HEK293 (cell line): Measurements from ENCODE around the gene CIDEB.

Source experiments
- CTCF ChIA-PET: fragments of 350-600 bp; formaldehyde crosslinking; extraction: SDS; loops from one replicate; lab custom pipeline; 2021; ENCODE audit warnings: antibody characterized with exemption; lab: Yijun Ruan, JAX
- POLR2A ChIA-PET: fragments of 300-600 bp; formaldehyde crosslinking; extraction: SDS; loops from one replicate; lab custom pipeline; 2020; ENCODE audit warnings: antibody characterized with exemption, inconsistent platforms; lab: Yijun Ruan, JAX
- H3K27ac ChIP-seq: fragments of 200-500 bp; sonication (Bioruptor generic); 2 replicates; pipeline ENCODE4 v1.5.1; 2014; ENCODE audit warnings: low read depth, low read length, control low read depth, inconsistent platforms; ENCODE audit errors: extremely low read depth
- H3K36me3 ChIP-seq, 2 experiments: fragments of 200-500 bp in 1 of 2; sonication (Bioruptor generic) in 1 of 2; 1 replicate in 1 of 2; 2 replicates in 1 of 2; pipeline ENCODE4 v1.5.1; 2014 to 2017; ENCODE audit warnings: inconsistent platforms in 2 of 2, low read length in 2 of 2; ENCODE audit not compliant: control insufficient read depth in 2 of 2, insufficient read depth in 1 of 2
- H3K4me1 ChIP-seq: fragments of 200-500 bp; sonication (Bioruptor generic); 2 replicates; pipeline ENCODE4 v1.5.1; 2014; ENCODE audit warnings: mild to moderate bottlenecking, low read length, inconsistent platforms; ENCODE audit not compliant: control insufficient read depth, insufficient read depth
- H3K4me3 ChIP-seq: 2 replicates; pipeline ENCODE4 v1.5.1; 2011; ENCODE audit warnings: low read depth, mild to moderate bottlenecking, control low read depth, low read length, moderate library complexity
- H3K9me3 ChIP-seq: fragments of 200-500 bp; sonication (Bioruptor generic); 2 replicates; pipeline ENCODE4 v1.5.1; 2014; ENCODE audit warnings: low read depth, low read length, inconsistent platforms; ENCODE audit not compliant: control insufficient read depth, insufficient read depth
- BCL11B ChIP-seq: fragments of 450-650 bp; formaldehyde crosslinking; IDR thresholded peaks from 2 replicates; pipeline ENCODE4 v1.5.1; 2016; ENCODE audit warnings: low read depth, missing biosample characterization, missing genetic modification characterization
- EGR2 ChIP-seq: fragments of 450-650 bp; formaldehyde crosslinking; IDR thresholded peaks from 2 replicates; pipeline ENCODE4 v1.5.1; 2016; ENCODE audit warnings: low read depth, missing biosample characterization, missing genetic modification characterization
- GLIS1 ChIP-seq: fragments of 450-650 bp; formaldehyde crosslinking; IDR thresholded peaks from 2 replicates; pipeline ENCODE4 v1.5.1; 2016; ENCODE audit warnings: missing biosample characterization, missing genetic modification characterization
- KLF7 ChIP-seq: fragments of 450-650 bp; formaldehyde crosslinking; IDR thresholded peaks from 2 replicates; pipeline ENCODE4 v1.5.1; 2016; ENCODE audit warnings: missing biosample characterization, missing genetic modification characterization, borderline replicate concordance
- OSR2 ChIP-seq: fragments of 450-650 bp; formaldehyde crosslinking; IDR thresholded peaks from 2 replicates; pipeline ENCODE4 v1.5.1; 2016; ENCODE audit warnings: missing biosample characterization, missing genetic modification characterization
- PRDM1 ChIP-seq: fragments of 450-650 bp; formaldehyde crosslinking; IDR thresholded peaks from 2 replicates; pipeline ENCODE4; 2016; ENCODE audit warnings: missing biosample characterization, missing genetic modification characterization
- SETDB1 ChIP-seq: IDR thresholded peaks from one replicate; pipeline ENCODE4 v1.6.1; 2017; ENCODE audit warnings: mild to moderate bottlenecking, low read length, moderate library complexity, mixed read lengths; ENCODE audit not compliant: insufficient read length
- TCF7L2 ChIP-seq: IDR thresholded peaks from 2 replicates; pipeline ENCODE4 v1.6.1; 2011; ENCODE audit warnings: low read depth, mild to moderate bottlenecking, inconsistent platforms, low read length, moderate library complexity, borderline replicate concordance
- ZBTB17 ChIP-seq: fragments of 450-650 bp; formaldehyde crosslinking; IDR thresholded peaks from 2 replicates; pipeline ENCODE4 v1.5.1; 2016; ENCODE audit warnings: missing biosample characterization, missing genetic modification characterization
- ZBTB20 ChIP-seq: fragments of 450-650 bp; formaldehyde crosslinking; IDR thresholded peaks from 2 replicates; pipeline ENCODE4 v1.5.1; 2016; ENCODE audit warnings: missing biosample characterization, missing genetic modification characterization
- ZBTB48 ChIP-seq: fragments of 450-650 bp; formaldehyde crosslinking; IDR thresholded peaks from 2 replicates; pipeline ENCODE4 v1.5.1; 2016; ENCODE audit warnings: missing biosample characterization, missing genetic modification characterization
- ZNF24 ChIP-seq: fragments of 450-650 bp; formaldehyde crosslinking; IDR thresholded peaks from 2 replicates; pipeline ENCODE4 v1.5.1; 2016; ENCODE audit warnings: missing biosample characterization, missing genetic modification characterization
- ZNF280D ChIP-seq: fragments of 450-650 bp; formaldehyde crosslinking; IDR thresholded peaks from 2 replicates; pipeline ENCODE4 v1.5.1; 2016; ENCODE audit warnings: missing biosample characterization, missing genetic modification characterization
- ZNF341 ChIP-seq: fragments of 450-650 bp; formaldehyde crosslinking; IDR thresholded peaks from 2 replicates; pipeline ENCODE4; 2016; ENCODE audit warnings: low read depth, missing biosample characterization, missing genetic modification characterization
- ZNF549 ChIP-seq: fragments of 450-650 bp; IDR thresholded peaks from 2 replicates; pipeline ENCODE4 v1.5.1; 2018; ENCODE audit warnings: missing biosample characterization, missing genetic modification characterization, mild to moderate bottlenecking, inconsistent platforms, moderate library complexity
- ZNF561 ChIP-seq: fragments of 450-650 bp; IDR thresholded peaks from 2 replicates; pipeline ENCODE4 v1.5.1; 2018; ENCODE audit warnings: missing biosample characterization, missing genetic modification characterization, borderline replicate concordance
- ZNF600 ChIP-seq: fragments of 450-650 bp; formaldehyde crosslinking; IDR thresholded peaks from 2 replicates; pipeline ENCODE4 v1.5.1; 2016; ENCODE audit warnings: missing biosample characterization, missing genetic modification characterization
- ZNF624 ChIP-seq: fragments of 450-650 bp; formaldehyde crosslinking; IDR thresholded peaks from 2 replicates; pipeline ENCODE4 v1.5.1; 2017; ENCODE audit warnings: missing biosample characterization, missing genetic modification characterization
- ZNF664 ChIP-seq: fragments of 450-650 bp; formaldehyde crosslinking; IDR thresholded peaks from 2 replicates; pipeline ENCODE4 v1.5.1; 2016; ENCODE audit warnings: missing biosample characterization, missing genetic modification characterization
- ZNF76 ChIP-seq: fragments of 450-650 bp; formaldehyde crosslinking; IDR thresholded peaks from 2 replicates; pipeline ENCODE4; 2016; ENCODE audit warnings: low read depth, missing biosample characterization, missing genetic modification characterization, borderline replicate concordance
- ZNF792 ChIP-seq: fragments of 450-650 bp; formaldehyde crosslinking; IDR thresholded peaks from 2 replicates; pipeline ENCODE4 v1.5.1; 2016; ENCODE audit warnings: missing biosample characterization, missing genetic modification characterization
- ZNF837 ChIP-seq: fragments of 450-650 bp; formaldehyde crosslinking; IDR thresholded peaks from 2 replicates; pipeline ENCODE4 v1.5.1; 2016; ENCODE audit warnings: missing biosample characterization, missing genetic modification characterization
- TF ChIP-seq, protein P1 (sequence below): fragments of 450-650 bp; formaldehyde crosslinking; IDR thresholded peaks from 2 replicates; pipeline ENCODE4 v1.5.1; 2017; ENCODE audit warnings: missing biosample characterization, missing genetic modification characterization
- TF ChIP-seq, protein P2 (sequence below): IDR thresholded peaks from 2 replicates; pipeline ENCODE4 v1.6.1; 2011; ENCODE audit warnings: mild to moderate bottlenecking, low read depth, low read length, borderline replicate concordance
- TF ChIP-seq, protein P3 (sequence below): fragments of 450-650 bp; formaldehyde crosslinking; conservative IDR thresholded peaks from 2 replicates; pipeline ENCODE4 v1.5.1; 2016; ENCODE audit warnings: low read depth, missing biosample characterization, missing genetic modification characterization
- TF ChIP-seq, protein P4 (sequence below): fragments of 450-650 bp; formaldehyde crosslinking; IDR thresholded peaks from 2 replicates; pipeline ENCODE4 v1.5.1; 2016; ENCODE audit warnings: missing biosample characterization, missing genetic modification characterization

Gene CIDEB

DNA sequence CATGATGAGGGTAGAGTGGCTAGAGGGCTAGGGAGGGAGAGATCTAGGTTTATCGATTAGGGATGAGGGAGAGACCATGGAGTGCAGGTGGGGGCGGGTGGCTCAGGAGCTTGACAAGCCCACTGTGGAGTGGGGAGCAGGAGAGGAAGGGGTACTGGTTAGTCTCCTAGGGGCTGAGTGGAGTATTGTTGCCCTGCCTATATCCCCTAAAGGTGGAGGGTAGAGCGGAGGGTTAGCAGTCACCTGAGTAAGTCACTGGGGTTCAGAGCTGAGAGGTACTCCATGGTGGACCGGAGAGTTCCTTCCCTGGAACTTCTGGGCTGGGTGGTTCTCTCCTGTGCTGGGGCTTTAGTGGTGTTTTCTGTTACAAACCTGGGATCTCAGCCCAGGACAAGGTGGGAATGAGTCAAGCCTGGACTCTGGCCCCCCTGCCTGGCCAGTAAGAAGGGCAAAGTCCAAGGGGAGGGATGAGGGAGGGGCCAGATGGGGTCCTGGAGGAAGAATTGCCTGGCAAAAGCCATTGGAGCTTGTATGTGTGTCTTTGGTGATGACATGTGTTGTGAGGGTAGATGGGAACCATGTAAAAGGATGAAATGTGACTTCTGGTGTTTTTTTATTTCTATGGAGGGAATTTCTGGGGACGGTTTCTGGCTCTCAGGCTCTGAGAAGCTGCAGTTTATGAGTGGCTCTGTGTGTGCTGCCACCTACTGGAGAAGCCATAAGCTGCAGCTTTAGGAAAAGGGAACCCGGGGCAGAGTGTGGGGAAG, at the start of gene CIDEB:
Gene CIDEB (minus strand): TSS at position 403 of the 767 bp plus-strand sequence. CDS start 119 bp downstream, at position 284.
- H3K36me3 ChIP-seq = peaks cover 20 to 92% of the 10 kb centered on the region in 2 experiments
- H3K9me3 ChIP-seq = no peaks in the 10 kb centered on the region
- H3K4me3 ChIP-seq = no peak within 1 kb of the TSS
- POLR2A ChIA-PET = interaction anchor here (0.8 to 2.7 kb wide), 15 partner anchors 8 to 193 kb away, joined by 3 to 15 read pairs (median 3); partner anchors contain the start of genes CBLN3, DCAF11, DHRS1 and KHNYN
- no peak within 1 kb of the TSS for H3K27ac ChIP-seq
- CTCF ChIA-PET = interaction anchor here (0.6 to 5.1 kb wide), 45 partner anchors 9 to 683 kb away, joined by 3 to 70 read pairs (median 4); partner anchors contain the start of genes CBLN3, CHMP4A, DHRS1 and KHNYN
- no peaks in the 10 kb centered on the region for H3K4me1 ChIP-seq
- no peak for TF ChIP-seq EGR2 (tag by site-specific recombination)
- TF ChIP-seq ZNF341 = no peak
- no peak for TF ChIP-seq ZNF561 (tag by site-specific recombination)
- TF ChIP-seq ZNF549 (tag by site-specific recombination) = no peak
- TF ChIP-seq ZNF76 (tag by site-specific recombination) = peak; percentile 33; the same call in 1 of the 2 replicates
- 0 out of 2 replicates have a peak, but pooled peaks have one; percentile 9 for TF ChIP-seq ZNF600 (tag by site-specific recombination)
- TF ChIP-seq BCL11B = no peak
- TF ChIP-seq OSR2 (tag by site-specific recombination) = no peak
- no peak for TF ChIP-seq ZNF664 (tag by site-specific recombination)
- TF ChIP-seq, protein P1, sequence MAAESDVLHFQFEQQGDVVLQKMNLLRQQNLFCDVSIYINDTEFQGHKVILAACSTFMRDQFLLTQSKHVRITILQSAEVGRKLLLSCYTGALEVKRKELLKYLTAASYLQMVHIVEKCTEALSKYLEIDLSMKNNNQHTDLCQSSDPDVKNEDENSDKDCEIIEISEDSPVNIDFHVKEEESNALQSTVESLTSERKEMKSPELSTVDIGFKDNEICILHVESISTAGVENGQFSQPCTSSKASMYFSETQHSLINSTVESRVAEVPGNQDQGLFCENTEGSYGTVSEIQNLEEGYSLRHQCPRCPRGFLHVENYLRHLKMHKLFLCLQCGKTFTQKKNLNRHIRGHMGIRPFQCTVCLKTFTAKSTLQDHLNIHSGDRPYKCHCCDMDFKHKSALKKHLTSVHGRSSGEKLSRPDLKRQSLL (tag by site-specific recombination) = no peak
- TF ChIP-seq ZBTB20 (tag by site-specific recombination) = peak; percentile 85
- TF ChIP-seq, protein P2, sequence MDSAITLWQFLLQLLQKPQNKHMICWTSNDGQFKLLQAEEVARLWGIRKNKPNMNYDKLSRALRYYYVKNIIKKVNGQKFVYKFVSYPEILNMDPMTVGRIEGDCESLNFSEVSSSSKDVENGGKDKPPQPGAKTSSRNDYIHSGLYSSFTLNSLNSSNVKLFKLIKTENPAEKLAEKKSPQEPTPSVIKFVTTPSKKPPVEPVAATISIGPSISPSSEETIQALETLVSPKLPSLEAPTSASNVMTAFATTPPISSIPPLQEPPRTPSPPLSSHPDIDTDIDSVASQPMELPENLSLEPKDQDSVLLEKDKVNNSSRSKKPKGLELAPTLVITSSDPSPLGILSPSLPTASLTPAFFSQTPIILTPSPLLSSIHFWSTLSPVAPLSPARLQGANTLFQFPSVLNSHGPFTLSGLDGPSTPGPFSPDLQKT = no peak
- TF ChIP-seq ZNF837 (tag by site-specific recombination) = no peak
- TF ChIP-seq ZNF624 = no peak
- no peak for TF ChIP-seq ZBTB48 (tag by site-specific recombination)
- no peak for TF ChIP-seq PRDM1 (tag by site-specific recombination)
- TF ChIP-seq, protein P3, sequence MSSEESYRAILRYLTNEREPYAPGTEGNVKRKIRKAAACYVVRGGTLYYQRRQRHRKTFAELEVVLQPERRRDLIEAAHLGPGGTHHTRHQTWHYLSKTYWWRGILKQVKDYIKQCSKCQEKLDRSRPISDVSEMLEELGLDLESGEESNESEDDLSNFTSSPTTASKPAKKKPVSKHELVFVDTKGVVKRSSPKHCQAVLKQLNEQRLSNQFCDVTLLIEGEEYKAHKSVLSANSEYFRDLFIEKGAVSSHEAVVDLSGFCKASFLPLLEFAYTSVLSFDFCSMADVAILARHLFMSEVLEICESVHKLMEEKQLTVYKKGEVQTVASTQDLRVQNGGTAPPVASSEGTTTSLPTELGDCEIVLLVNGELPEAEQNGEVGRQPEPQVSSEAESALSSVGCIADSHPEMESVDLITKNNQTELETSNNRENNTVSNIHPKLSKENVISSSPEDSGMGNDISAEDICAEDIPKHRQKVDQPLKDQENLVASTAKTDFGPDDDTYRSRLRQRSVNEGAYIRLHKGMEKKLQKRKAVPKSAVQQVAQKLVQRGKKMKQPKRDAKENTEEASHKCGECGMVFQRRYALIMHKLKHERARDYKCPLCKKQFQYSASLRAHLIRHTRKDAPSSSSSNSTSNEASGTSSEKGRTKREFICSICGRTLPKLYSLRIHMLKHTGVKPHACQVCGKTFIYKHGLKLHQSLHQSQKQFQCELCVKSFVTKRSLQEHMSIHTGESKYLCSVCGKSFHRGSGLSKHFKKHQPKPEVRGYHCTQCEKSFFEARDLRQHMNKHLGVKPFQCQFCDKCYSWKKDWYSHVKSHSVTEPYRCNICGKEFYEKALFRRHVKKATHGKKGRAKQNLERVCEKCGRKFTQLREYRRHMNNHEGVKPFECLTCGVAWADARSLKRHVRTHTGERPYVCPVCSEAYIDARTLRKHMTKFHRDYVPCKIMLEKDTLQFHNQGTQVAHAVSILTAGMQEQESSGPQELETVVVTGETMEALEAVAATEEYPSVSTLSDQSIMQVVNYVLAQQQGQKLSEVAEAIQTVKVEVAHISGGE (tag by site-specific recombination) = no peak
- TF ChIP-seq, protein P4, sequence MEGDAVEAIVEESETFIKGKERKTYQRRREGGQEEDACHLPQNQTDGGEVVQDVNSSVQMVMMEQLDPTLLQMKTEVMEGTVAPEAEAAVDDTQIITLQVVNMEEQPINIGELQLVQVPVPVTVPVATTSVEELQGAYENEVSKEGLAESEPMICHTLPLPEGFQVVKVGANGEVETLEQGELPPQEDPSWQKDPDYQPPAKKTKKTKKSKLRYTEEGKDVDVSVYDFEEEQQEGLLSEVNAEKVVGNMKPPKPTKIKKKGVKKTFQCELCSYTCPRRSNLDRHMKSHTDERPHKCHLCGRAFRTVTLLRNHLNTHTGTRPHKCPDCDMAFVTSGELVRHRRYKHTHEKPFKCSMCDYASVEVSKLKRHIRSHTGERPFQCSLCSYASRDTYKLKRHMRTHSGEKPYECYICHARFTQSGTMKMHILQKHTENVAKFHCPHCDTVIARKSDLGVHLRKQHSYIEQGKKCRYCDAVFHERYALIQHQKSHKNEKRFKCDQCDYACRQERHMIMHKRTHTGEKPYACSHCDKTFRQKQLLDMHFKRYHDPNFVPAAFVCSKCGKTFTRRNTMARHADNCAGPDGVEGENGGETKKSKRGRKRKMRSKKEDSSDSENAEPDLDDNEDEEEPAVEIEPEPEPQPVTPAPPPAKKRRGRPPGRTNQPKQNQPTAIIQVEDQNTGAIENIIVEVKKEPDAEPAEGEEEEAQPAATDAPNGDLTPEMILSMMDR (tag by site-specific recombination) = peak; percentile 78
- no peak for TF ChIP-seq KLF7 (tag by site-specific recombination)
- TF ChIP-seq ZNF280D (tag by site-specific recombination) = no peak
- peak; percentile 24; the same call in 1 of the 2 replicates for TF ChIP-seq ZBTB17 (tag by site-specific recombination)
- no peak for TF ChIP-seq SETDB1
- no peak for TF ChIP-seq ZNF792 (tag by site-specific recombination)
- TF ChIP-seq TCF7L2 = no peak
- 0 out of 2 replicates have a peak, but pooled peaks have one; percentile 16 for TF ChIP-seq GLIS1 (tag by site-specific recombination)
- TF ChIP-seq ZNF24 = no peak
